Calu3 (cell line): Measurements from ENCODE around the gene CD37. TPM values are rescaled to one million over a fixed set of nuclear protein-coding genes. Genes with fewer than 3 reads are reported as not detected.
"Not testable (repeated sequence)": the region's sequence is repeated elsewhere in the genome, so short reads cannot be mapped to it uniquely, and the experiment has no call there.

Experiments used
- BruUV-seq: library from RNA; stranded (reverse); fragments of 400-500 nt; replicated peaks from 2 replicates; lab custom pipeline; 2021; lab: Mats Ljungman, UMichigan
- CTCF ChIA-PET: fragments of 300-600 bp; sonication (Branson Sonifier 250); formaldehyde crosslinking; loops from one replicate; lab custom pipeline; 2022; ENCODE audit warnings: antibody characterized with exemption; lab: Charles Lee
- DNase-seq: peaks from one replicate; pipeline ENCODE4 v3.0.0; 2022
- H3K27ac Mint-ChIP-seq: one replicate; pipeline ENCODE4 v1.8.0; 2022; ENCODE audit warnings: mixed read lengths; ENCODE audit not compliant: unreplicated experiment
- H3K27me3 Mint-ChIP-seq: one replicate; pipeline ENCODE4 v1.8.0; 2022; ENCODE audit warnings: mixed read lengths; ENCODE audit not compliant: unreplicated experiment
- H3K36me3 Mint-ChIP-seq: one replicate; pipeline ENCODE4 v1.8.0; 2022; ENCODE audit warnings: mild to moderate bottlenecking, moderate library complexity, mixed read lengths; ENCODE audit not compliant: insufficient read depth, unreplicated experiment
- H3K4me1 Mint-ChIP-seq: one replicate; pipeline ENCODE4 v1.8.0; 2022; ENCODE audit warnings: mild to moderate bottlenecking, low read depth, mixed read lengths; ENCODE audit not compliant: unreplicated experiment
- H3K4me3 Mint-ChIP-seq: one replicate; pipeline ENCODE4 v1.8.0; 2022; ENCODE audit warnings: mild to moderate bottlenecking, low read depth, moderate library complexity, mixed read lengths; ENCODE audit not compliant: unreplicated experiment
- H3K9me3 Mint-ChIP-seq: one replicate; pipeline ENCODE4 v1.8.0; 2022; ENCODE audit warnings: low read depth, mixed read lengths; ENCODE audit not compliant: unreplicated experiment
- CTCF ChIP-seq: fragments of 200-600 bp; IDR thresholded peaks from one replicate; pipeline ENCODE4 v1.8.0; 2022; ENCODE audit warnings: antibody characterized with exemption; ENCODE audit not compliant: unreplicated experiment
- intact Hi-C: fragments of 100-400 bp; cut with micrococcal nuclease; formaldehyde crosslinking; loops from one replicate; pipeline ENCODE4 v1.10.0; 2022; ENCODE audit not compliant: unreplicated experiment
- total RNA-seq: library from RNA; stranded (reverse); gene quantifications from 2 replicates; pipeline ENCODE4 v1.2.3, GENCODE V29; 2022

CD37 gene
- total RNA-seq, 1 experiment from 2014 or later: not detected

GRCh38 chr19:49301165-49301865, 33.9 kb upstream of the CD37 start:
- Mint-ChIP-seq H3K4me3 (no peak overlapping the region), H3K36me3 (no peaks in the 10 kb centered on the region), H3K27me3 (peaks cover 65% of the 10 kb centered on the region), H3K27ac (no peak overlapping the region), H3K4me1 (no peaks in the 10 kb centered on the region), H3K9me3 (no peaks in the 10 kb centered on the region)
- DNase-seq: peak; percentile 85
- CTCF ChIA-PET: interaction anchor here (0.7 to 1.4 kb wide), 2 partner anchors 17 to 46 kb away, joined by 3 read pairs; no protein-coding TSS in a partner anchor
- peak; percentile 91 for TF ChIP-seq CTCF
- BruUV-seq: no TSS peak
- intact Hi-C loops: no loop called here

- H3K9me3 Mint-ChIP-seq: no peaks in the 10 kb centered on the region
- TF ChIP-seq CTCF: no peak
- no peaks in the 10 kb centered on the region for H3K36me3 Mint-ChIP-seq
- peaks cover 65% of the 10 kb centered on the region for H3K27me3 Mint-ChIP-seq
- DNase-seq: no peak
- no peaks in the 10 kb centered on the region for H3K4me1 Mint-ChIP-seq
- CTCF ChIA-PET: interaction anchor here (0.7 to 1.4 kb wide), 2 partner anchors 17 to 46 kb away, joined by 3 read pairs; no protein-coding TSS in a partner anchor
- no peak overlapping the region for H3K27ac Mint-ChIP-seq
- H3K4me3 Mint-ChIP-seq: no peak overlapping the region
- BruUV-seq: no TSS peak
- intact Hi-C loops: no loop called here
Measured at GRCh38 chr19:49301866-49302252, 33.3 kb upstream of the CD37 start.

GRCh38 chr19:49306734-49307133, 28.5 kb upstream of the CD37 start:
- DNase-seq, CTCF ChIA-PET: not testable (repeated sequence)

GRCh38 chr19:49309087-49309486, 26.1 kb upstream of the CD37 start:
- no peak for DNase-seq
- intact Hi-C loops: no loop called here
- Mint-ChIP-seq H3K27ac (no peak overlapping the region), H3K4me3 (no peak overlapping the region), H3K9me3 (no peaks in the 10 kb centered on the region), H3K27me3 (peaks cover 57% of the 10 kb centered on the region), H3K4me1 (no peaks in the 10 kb centered on the region), H3K36me3 (no peaks in the 10 kb centered on the region)
- no TSS peak for BruUV-seq
- CTCF ChIA-PET: interaction anchor here (0.6 kb wide), 2 partner anchors 10 to 103 kb away, joined by 3 read pairs; no protein-coding TSS in a partner anchor
- TF ChIP-seq CTCF: no peak

More at GRCh38 chr19:49306734-49307133, 28.5 kb upstream of the CD37 start:
- peaks cover 62% of the 10 kb centered on the region for H3K27me3 Mint-ChIP-seq
- H3K4me3 Mint-ChIP-seq, intact Hi-C loops, BruUV-seq, H3K4me1 Mint-ChIP-seq, H3K36me3 Mint-ChIP-seq, H3K27ac Mint-ChIP-seq, H3K9me3 Mint-ChIP-seq: not testable (repeated sequence)

GRCh38 chr19:49315111-49315510, 20.1 kb upstream of the CD37 start:
- BruUV-seq: no TSS peak
- H3K9me3 Mint-ChIP-seq: peaks cover 7% of the 10 kb centered on the region
- peaks cover 57% of the 10 kb centered on the region for H3K27me3 Mint-ChIP-seq
- H3K4me1 Mint-ChIP-seq: no peaks in the 10 kb centered on the region
- H3K4me3 Mint-ChIP-seq: no peak overlapping the region
- intact Hi-C loops: no loop called here
- no peak for TF ChIP-seq CTCF
- DNase-seq: no peak
- CTCF ChIA-PET: no interaction called here
- H3K36me3 Mint-ChIP-seq: no peaks in the 10 kb centered on the region
- H3K27ac Mint-ChIP-seq: no peak overlapping the region
